ENCODE measurements around the gene MRPL22. TPM values are rescaled to one million over a fixed set of nuclear protein-coding genes. Genes with fewer than 3 reads are reported as not detected.

MRPL22 gene
- total RNA-seq, 1 donor from 2014 or later, result 38.4 TPM

DNA sequence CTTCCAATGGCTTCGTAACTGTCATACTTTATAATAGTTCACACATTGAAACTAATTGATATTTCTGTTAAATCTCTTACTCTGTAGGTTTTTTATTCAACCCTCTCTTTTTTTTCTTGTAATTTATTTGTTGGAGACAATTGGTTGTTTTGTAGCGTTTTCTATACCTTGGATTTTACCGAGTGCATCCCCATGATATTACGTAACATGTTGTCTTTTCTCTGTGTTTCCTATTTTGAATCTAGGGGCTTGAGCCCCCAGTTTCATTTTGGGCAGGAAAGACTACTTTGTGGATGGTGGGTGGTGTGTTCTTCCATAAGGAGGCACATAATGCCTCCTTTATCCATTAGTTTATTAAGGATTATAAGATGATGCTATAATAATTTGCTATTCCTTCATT is 7.4 kb downstream of the MRPL22 start:
- DNase-seq, result no peak
- TF ChIP-seq, protein P1, sequence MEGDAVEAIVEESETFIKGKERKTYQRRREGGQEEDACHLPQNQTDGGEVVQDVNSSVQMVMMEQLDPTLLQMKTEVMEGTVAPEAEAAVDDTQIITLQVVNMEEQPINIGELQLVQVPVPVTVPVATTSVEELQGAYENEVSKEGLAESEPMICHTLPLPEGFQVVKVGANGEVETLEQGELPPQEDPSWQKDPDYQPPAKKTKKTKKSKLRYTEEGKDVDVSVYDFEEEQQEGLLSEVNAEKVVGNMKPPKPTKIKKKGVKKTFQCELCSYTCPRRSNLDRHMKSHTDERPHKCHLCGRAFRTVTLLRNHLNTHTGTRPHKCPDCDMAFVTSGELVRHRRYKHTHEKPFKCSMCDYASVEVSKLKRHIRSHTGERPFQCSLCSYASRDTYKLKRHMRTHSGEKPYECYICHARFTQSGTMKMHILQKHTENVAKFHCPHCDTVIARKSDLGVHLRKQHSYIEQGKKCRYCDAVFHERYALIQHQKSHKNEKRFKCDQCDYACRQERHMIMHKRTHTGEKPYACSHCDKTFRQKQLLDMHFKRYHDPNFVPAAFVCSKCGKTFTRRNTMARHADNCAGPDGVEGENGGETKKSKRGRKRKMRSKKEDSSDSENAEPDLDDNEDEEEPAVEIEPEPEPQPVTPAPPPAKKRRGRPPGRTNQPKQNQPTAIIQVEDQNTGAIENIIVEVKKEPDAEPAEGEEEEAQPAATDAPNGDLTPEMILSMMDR (IDR thresholded peaks at IDR 0.05; ENCODE audit: partially characterized antibody, unreplicated experiment), result no peak
- H3K36me3 Mint-ChIP-seq (ENCODE audit: unreplicated experiment), result no peaks in the 10 kb centered on the region
- H3K27me3 Mint-ChIP-seq (ENCODE audit: unreplicated experiment), result no peaks in the 10 kb centered on the region
- no peak overlapping the region for H3K4me3 Mint-ChIP-seq (ENCODE audit: unreplicated experiment)
- H3K27ac Mint-ChIP-seq (ENCODE audit: unreplicated experiment), result no peak overlapping the region
- no peaks in the 10 kb centered on the region for H3K9me3 Mint-ChIP-seq (ENCODE audit: unreplicated experiment)
- no peaks in the 10 kb centered on the region for H3K4me1 Mint-ChIP-seq (ENCODE audit: low read depth, unreplicated experiment)

DNA sequence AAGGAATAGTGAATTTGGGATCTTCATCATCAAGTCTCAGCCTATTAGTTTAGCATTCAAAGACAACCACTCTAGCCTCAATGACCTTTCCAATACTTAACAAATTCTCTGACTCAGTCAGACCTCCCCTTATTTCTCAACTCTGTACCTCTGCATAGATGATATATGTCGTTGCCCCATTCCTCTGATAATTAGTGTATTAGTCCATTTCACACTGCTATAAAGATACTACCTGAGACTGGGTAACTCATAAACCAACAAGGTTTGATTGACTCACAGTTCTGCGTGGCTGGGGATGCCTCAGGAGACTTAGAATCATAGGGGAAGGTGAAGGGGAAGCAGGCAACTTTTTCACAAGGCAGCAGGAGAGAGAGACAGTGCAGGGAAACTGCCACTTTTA is 8.9 kb downstream of the MRPL22 start:
- no peaks in the 10 kb centered on the region for H3K36me3 Mint-ChIP-seq (ENCODE audit: unreplicated experiment)
- no peak overlapping the region for H3K27ac Mint-ChIP-seq (ENCODE audit: unreplicated experiment)
- H3K4me3 Mint-ChIP-seq (ENCODE audit: unreplicated experiment), result no peak overlapping the region

DNA sequence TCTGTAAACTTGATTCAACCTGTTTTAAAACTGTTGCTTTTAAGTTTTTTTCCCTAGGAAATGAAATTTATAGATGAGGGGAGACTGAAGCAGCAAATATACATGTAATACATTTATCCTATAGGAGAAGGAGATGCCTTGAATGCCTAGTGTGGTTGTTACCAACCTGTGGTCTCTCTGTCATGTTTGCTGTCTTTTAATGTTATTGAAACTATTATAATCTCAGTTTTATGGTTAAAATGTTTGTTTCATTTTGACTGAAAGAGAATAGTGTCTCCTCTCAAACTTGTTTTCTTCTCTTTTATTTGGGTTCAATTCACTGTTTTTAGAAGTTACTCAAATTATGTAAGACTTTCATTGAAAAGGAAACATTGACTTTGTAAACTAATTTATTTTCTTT is 15.8 kb downstream of the MRPL22 start:
- Mint-ChIP-seq H3K36me3 (ENCODE audit: unreplicated experiment) (no peaks in the 10 kb centered on the region), H3K27ac (ENCODE audit: unreplicated experiment) (no peak overlapping the region), H3K9me3 (ENCODE audit: unreplicated experiment) (no peaks in the 10 kb centered on the region), H3K4me1 (ENCODE audit: low read depth, unreplicated experiment) (no peaks in the 10 kb centered on the region), H3K4me3 (ENCODE audit: unreplicated experiment) (no peak overlapping the region), H3K27me3 (ENCODE audit: unreplicated experiment) (no peaks in the 10 kb centered on the region)
- TF ChIP-seq, protein P1 (IDR thresholded peaks at IDR 0.05; ENCODE audit: partially characterized antibody, unreplicated experiment), result no peak
- DNase-seq, result no peak

More for the DNA sequence above, 8.9 kb downstream of the MRPL22 start:
- DNase-seq, result no peak
- Mint-ChIP-seq H3K27me3 (ENCODE audit: unreplicated experiment) (no peaks in the 10 kb centered on the region), H3K9me3 (ENCODE audit: unreplicated experiment) (no peaks in the 10 kb centered on the region), H3K4me1 (ENCODE audit: low read depth, unreplicated experiment) (no peaks in the 10 kb centered on the region)
- TF ChIP-seq, protein P1 (IDR thresholded peaks at IDR 0.05; ENCODE audit: partially characterized antibody, unreplicated experiment), result no peak

DNA sequence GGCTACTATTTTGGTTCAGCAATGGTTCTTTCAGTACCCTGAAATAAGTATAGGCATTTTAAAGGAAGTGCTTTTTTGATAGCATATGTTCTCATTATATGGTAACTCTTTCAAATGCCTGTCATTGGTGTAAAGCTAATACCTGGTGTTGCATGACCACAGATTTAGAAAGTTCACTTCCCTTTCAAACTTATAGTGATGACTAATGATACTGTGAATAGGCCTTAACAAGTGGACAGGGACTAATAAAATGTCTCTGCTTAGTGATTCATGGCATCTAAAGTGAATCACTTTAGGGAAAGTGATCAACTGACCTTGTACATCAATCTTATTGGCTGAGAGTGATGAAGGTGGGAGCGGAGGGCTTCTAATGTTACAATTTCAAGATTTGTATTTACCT is 21.6 kb downstream of the MRPL22 start:
- TF ChIP-seq, protein P1 (IDR thresholded peaks at IDR 0.05; ENCODE audit: partially characterized antibody, unreplicated experiment), result no peak
- no peak overlapping the region for H3K27ac Mint-ChIP-seq (ENCODE audit: unreplicated experiment)
- H3K27me3 Mint-ChIP-seq (ENCODE audit: unreplicated experiment), result peaks cover 1% of the 10 kb centered on the region
- no peak for DNase-seq
- H3K4me1 Mint-ChIP-seq (ENCODE audit: low read depth, unreplicated experiment), result no peaks in the 10 kb centered on the region
- no peaks in the 10 kb centered on the region for H3K36me3 Mint-ChIP-seq (ENCODE audit: unreplicated experiment)
- H3K4me3 Mint-ChIP-seq (ENCODE audit: unreplicated experiment), result no peak overlapping the region
- no peaks in the 10 kb centered on the region for H3K9me3 Mint-ChIP-seq (ENCODE audit: unreplicated experiment)

DNA sequence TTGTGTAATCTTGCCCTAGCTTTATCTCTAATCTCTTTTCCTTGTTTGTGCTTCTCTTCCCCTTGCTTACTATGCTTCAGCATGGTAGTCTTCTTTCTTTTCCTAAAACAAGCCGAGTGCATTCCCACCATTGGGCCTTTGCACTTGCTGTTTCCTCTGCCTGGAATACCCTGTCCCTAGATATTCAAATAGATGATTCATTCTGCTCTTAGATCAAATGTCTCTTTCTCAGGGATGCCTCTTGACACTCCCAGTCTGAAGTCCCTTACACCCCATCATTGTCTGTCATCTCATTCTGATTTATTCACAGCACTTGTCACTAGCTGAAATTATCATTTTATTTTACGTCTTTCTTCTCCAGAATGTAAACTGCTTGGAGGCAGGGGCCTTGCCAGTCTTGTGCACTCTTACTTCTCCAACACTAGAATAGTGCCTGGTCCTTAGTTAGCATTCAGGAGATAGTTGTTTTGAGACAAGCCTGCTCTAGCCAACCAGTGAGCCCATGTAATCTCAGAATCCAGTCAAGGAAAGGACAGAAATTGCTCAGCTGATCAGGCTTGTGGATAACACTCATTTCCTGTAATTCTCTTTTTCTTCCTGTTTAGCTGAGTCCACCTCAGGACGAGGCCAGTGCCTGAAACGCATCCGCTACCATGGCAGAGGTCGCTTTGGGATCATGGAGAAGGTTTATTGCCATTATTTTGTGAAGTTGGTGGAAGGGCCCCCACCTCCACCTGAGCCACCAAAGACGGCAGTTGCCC is 25.4 kb downstream of the MRPL22 start:
- Mint-ChIP-seq H3K4me1 (ENCODE audit: low read depth, unreplicated experiment) (no peaks in the 10 kb centered on the region), H3K36me3 (ENCODE audit: unreplicated experiment) (no peaks in the 10 kb centered on the region), H3K9me3 (ENCODE audit: unreplicated experiment) (no peaks in the 10 kb centered on the region), H3K27ac (ENCODE audit: unreplicated experiment) (no peak overlapping the region), H3K27me3 (ENCODE audit: unreplicated experiment) (peaks cover 1% of the 10 kb centered on the region), H3K4me3 (ENCODE audit: unreplicated experiment) (no peak overlapping the region)
- no peak for DNase-seq
- TF ChIP-seq, protein P1 (IDR thresholded peaks at IDR 0.05; ENCODE audit: partially characterized antibody, unreplicated experiment), result no peak
